NCI-H526 (cell line): Measurements from ENCODE around the gene PRKG1.

Experiments used
- DNase-seq, 2 experiments: peaks; one replicate each; lab custom pipeline; 2025; lab: John Stamatoyannopoulos, UW

The PRKG1 gene

GRCh38 chr10:52066383-52066782 is 992.1 kb downstream of the PRKG1 start:
- DNase-seq, result no peak

DNA sequence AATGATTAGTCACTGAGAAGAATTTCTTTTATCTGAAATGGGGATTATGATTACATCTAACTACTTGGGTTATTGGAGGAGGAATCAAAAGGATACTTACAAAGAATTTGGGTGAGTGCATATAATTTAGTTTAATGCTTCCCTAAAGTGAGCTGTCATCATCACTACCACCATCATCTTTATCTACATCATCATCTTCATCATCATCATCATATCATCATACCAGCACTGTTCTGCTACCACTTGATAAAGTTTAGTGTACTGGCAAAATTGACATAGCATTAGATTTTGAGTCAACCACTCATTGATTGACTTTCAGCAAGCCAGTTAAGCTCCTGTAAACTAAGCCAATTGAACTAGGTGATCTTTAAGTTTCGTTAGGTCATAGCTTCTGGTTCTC is 994.2 kb downstream of the PRKG1 start:
- no peak for DNase-seq

- DNase-seq, result no peak
These were observed 997.5 kb downstream of the PRKG1 start for GRCh38 chr10:52071814-52072213.

GRCh38 chr10:52074505-52075026 is 1000.3 kb downstream of the PRKG1 start:
- DNase-seq, result no peak

DNA sequence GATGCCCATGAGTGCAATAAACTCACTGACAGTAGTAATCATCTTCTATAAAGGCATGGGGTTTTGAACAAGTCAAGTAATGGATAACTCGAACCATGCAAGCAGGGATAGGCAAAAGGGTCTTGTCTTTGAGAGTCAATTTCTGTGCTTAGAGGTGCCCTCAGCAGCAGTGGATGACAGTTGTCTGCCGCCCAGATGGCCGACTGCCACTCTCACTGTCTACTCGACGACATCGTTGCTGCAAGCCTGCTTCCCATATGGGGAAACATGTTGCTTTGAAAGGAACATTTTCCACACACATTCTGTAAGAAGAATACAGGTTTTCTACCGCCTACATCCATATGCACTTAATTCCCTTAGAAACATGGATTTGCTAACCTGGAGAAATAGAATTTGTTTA is 1003.5 kb downstream of the PRKG1 start:
- no peak for DNase-seq

- DNase-seq, result no peak
These were observed 1004.2 kb downstream of the PRKG1 start for GRCh38 chr10:52078397-52078937.

GRCh38 chr10:52082307-52082706 is 1008.0 kb downstream of the PRKG1 start:
- DNase-seq, result no peak

DNA sequence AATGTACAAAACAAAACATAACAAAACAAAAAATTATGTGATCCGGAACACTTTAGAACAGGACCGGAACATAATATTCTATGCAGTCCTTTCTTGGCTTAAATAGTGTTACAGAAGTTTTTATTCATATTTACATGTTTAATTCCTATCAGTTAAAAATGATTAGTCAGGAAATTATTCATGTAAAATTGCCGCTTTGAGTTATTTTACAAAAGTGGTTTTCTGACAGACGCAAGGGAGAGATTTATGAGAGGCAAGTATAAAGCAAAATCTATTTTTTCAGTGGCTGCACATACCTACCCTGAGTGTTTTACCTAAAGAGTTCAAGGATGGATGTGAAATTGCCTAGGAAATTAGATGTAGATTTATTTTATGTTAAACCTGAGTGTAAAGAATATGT is 1009.1 kb downstream of the PRKG1 start:
- no peak for DNase-seq

DNA sequence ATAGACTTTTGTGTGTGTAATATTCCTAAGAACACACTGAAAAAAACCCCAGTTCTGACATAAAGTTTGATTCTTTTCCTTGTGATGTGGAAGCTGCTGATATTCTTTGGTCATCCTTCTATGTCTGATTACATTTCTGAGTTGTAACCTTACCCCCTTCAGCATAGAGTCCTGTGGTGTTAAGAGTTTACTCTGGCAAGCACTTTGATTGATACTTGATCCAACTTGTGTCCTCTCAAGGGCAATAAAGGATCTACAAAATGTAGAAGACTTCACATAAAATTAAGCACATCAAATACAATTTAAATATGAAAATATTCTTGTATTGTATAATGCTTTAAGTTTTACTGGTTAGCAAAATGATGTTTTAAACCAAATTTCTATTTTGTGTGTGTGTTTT is 1018.1 kb downstream of the PRKG1 start:
- no peak for DNase-seq

DNA sequence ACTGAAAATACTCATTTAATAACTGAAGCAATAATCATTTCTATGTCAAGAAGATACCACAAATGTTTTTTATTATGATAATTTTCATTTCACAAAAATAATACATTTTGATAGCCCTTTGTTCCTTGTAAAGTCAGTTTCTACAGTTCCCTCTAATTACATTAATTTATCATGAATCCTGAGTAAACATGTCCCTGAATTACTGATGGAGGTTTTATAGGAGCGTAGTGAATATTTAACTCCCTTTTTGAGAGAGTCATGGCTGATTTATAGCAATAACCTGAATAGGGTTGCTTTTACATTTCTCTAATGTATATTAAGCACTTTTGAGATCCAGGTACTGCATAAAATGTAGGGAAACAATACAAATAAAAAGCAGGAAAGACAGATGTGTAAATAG is 1023.8 kb downstream of the PRKG1 start:
- no peak for DNase-seq

- no peak for DNase-seq
These were observed 1024.8 kb downstream of the PRKG1 start for GRCh38 chr10:52099026-52099600.

DNA sequence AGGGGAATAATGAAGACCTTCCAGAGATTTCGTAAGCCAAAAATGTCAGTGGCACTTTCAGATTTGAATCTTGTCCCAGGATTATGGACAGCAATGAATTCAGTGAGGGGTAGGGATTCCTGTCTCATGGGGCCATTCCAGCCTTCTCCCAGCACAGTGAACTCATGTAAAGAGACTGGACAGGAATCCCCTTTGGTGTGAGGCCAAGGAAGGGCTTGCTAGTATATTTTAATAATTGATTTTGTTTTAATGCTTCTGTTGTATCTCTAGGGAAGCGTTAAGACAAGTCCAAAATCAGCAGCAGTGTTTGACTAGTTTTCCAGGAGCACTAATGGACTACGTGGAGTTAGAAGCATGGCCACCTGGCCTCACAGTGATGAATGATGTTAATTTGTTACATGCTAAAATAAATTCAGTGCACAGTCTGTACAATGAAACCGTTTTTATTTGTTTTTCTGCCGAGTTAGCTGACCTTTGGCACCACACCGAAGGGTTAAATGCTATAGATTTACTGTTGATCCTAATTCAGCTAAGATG is 1025.8 kb downstream of the PRKG1 start:
- DNase-seq, result no peak

DNA sequence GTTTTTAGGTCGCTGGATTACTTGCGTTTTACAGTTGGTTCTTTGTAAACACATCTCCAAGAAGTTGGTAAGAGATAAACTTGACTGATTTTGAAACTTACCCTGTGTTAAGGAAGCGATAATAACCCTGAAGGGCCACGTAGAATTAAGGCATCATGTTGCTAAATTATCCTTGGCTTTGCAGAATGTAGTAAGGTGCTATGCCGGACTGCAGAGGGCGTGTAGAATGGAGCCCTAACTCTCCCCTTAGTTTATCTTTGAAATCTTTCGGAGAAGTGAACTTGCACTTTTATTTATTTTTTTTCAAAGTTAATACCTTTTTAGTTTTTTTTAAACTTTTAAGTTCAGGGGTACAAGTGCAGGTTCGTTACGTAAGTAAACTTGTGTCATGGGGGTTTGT is 1031.0 kb downstream of the PRKG1 start:
- no peak for DNase-seq

DNA sequence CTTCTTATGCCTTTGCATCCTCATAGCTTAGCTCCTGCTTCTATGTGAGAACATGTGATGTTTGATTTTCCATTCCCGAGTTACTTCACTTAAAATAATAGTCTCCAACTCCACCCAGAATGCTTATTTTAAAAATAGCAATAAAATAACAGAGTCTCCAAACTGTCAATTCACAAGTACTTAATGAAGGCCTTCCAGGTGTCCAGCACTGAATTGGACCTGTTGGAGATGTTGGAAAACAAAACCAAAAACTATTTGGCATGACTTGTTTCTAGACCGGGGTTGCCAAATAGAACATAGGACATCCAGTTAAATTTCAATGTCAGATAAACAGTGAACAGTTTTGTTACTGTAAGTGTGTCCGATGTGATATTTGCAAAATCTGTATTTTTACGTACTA is 1031.7 kb downstream of the PRKG1 start:
- DNase-seq, result no peak

GRCh38 chr10:52106899-52107298 is 1032.6 kb downstream of the PRKG1 start:
- no peak for DNase-seq

GRCh38 chr10:52108236-52108635 is 1033.9 kb downstream of the PRKG1 start:
- DNase-seq, result no peak

- DNase-seq, result no peak
These were observed 1036.3 kb downstream of the PRKG1 start for GRCh38 chr10:52110576-52110975.

DNA sequence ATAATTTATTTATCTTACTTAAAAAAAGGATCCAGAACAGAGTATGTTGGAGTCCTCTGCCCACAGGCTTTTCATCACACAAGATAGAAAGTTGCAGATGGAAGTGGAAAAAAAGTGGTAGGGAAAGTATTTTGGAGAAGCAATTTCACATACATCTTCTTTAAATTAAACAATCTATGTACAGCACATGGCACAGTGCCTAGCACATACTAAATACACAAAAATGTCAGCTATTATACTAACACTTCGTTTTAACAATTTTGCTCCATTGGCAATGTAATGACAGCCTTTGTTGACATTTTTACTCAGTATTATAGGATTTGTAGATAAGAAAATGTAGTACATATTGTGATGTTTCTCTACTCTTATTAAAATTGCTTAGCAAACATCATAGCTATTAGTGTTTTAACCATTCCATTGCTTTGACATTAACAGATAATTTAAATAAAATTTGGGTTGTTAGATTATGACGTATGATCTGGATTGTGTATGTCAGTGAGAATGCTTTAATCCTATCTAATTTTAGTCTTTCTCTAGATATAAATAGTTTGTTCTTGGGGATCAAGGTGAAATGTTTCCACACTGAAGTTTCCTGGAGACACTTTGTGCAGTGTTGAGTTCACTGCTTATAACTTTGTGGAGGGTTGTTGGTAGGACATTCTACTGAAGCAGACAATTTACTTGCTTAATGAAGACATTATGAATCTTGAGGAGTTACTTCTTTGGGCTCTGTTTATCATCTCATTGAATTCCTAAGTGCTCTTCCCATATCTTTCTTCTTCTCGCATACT is 1037.0 kb downstream of the PRKG1 start:
- no peak for DNase-seq

DNA sequence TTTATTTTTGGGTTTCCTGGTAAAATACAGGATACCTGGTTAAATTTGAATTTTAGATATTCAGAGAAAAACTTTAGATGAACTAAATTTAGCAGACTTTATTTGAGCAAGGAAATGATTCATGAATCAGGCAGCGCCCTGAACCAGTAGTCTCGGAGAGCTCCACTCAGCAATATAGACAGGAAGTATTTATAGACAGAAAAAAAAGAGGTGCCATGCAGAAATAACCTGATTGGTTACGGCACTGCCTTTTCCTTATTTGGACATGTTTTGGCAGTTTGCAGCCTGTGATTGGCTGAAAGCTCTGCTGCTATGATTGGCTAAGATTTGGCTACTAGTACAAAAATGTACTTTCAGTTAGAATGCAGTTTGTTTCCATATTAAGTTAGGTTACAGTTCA is 1041.5 kb downstream of the PRKG1 start:
- DNase-seq, result no peak

DNA sequence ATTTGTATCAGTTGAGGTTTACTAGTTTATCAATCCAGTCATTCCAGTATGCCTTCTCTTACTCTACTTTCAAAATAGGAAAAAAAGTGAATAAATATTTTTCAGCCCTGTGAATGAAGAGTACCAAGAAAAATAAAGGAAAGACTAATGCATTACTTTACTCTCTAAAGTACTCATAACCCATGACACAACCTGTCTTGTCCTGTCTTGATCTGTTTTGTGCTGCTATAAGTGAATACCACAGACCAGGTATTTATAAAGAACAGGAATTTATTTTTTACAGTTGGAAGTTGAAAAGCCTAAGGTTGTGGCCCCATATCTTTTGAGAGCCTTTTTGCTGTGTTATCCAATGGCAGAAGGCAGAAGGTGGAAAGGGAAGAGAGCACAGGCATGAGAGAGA is 1045.2 kb downstream of the PRKG1 start:
- DNase-seq, result no peak

DNA sequence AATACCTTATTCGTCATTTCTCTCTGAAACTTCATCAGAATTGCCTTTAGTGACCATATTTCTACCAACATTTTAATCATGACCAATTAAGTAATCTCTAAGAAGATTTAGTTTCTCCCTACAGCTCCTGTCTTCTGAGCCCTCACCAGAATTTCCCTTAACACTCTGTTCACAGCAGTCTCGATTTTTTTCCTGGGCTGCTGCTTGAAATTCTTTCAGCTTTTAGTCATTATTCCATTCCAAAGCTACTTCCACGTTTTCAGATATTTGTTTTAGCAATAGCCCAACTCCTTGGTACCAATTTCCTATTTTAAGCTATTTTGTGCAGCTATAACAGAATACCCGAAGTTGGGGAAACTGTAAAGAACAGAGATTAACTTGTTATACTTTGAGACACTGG is 1047.4 kb downstream of the PRKG1 start:
- DNase-seq, result no peak

DNA sequence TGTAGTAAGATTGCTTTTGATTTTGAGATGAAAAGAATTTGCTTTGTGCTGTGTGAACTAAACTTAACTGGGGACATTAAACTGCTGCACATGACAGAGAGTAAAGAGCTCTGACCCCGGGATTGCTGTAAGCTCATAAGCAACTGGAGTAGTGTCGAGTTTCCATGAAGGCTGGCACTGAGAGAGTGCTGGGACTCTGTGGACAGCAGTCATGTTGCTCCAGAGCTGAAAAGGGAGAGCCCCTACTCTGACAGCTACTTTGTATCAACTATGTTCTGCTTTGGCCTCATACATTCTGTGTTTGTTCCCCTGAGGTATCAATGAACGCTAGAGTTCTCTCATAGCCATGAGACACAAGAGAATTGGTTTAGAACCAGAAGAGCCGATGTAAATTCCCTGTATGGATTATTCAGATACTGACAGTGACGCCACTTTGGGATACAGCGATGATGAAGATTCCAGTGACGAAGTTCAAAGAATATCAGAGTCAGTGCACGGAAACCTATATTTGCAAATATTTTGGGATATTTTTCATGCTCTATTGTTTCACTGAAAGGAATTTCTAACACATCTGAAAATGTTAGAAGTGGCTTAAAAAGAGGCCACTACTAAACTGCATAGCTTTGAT is 1053.9 kb downstream of the PRKG1 start:
- no peak for DNase-seq
